Stimulated activated CD8-positive, alpha-beta memory T cell treated with anti-CD3 and anti-CD28 coated beads, Interleukin-12 subunit alpha, Interleukin-12 subunit beta, amount 100 ng/mL, for 24 hours (primary cell): ENCODE data around the gene DLGAP1.
A peak's percentile ranks its signal among the peaks of the same experiment; 100 is the strongest.
"Not testable (repeated sequence)": the region's sequence is repeated elsewhere in the genome, so short reads cannot be mapped to it uniquely, and the experiment has no call there.

Source experiments
- DNase-seq: peaks from one replicate; pipeline ENCODE4 v3.0.0-alpha.2; 2020; ENCODE audit errors: extremely low read depth

The DLGAP1 gene

GRCh38 chr18:3604498-3605408 lies 850.4 kb downstream of the DLGAP1 start:
- no peak for DNase-seq

- no peak for DNase-seq
Observed at GRCh38 chr18:3604235-3604497, 850.9 kb downstream of the DLGAP1 start.

GRCh38 chr18:3603421-3604234 lies 851.5 kb downstream of the DLGAP1 start:
- DNase-seq = no peak

- not testable (repeated sequence) for DNase-seq
Observed at GRCh38 chr18:3601106-3601755, 853.9 kb downstream of the DLGAP1 start.

- no peak for DNase-seq
Observed at GRCh38 chr18:3599861-3600260, 855.2 kb downstream of the DLGAP1 start.

- DNase-seq = no peak
Observed at GRCh38 chr18:3599195-3599594, 855.9 kb downstream of the DLGAP1 start.

- no peak for DNase-seq
Observed at GRCh38 chr18:3598581-3598980, 856.5 kb downstream of the DLGAP1 start.

- no peak for DNase-seq
Observed at GRCh38 chr18:3597409-3598357, 857.4 kb downstream of the DLGAP1 start.

GRCh38 chr18:3596637-3597384 lies 858.3 kb downstream of the DLGAP1 start:
- DNase-seq = no peak

- no peak for DNase-seq
Observed at GRCh38 chr18:3596324-3596636, 858.8 kb downstream of the DLGAP1 start.

- DNase-seq = no peak
Observed at GRCh38 chr18:3595369-3596273, 859.5 kb downstream of the DLGAP1 start.

GRCh38 chr18:3594760-3595368 lies 860.2 kb downstream of the DLGAP1 start:
- DNase-seq = no peak

- peak; percentile 55 for DNase-seq
Observed at GRCh38 chr18:3593904-3594759, 861.0 kb downstream of the DLGAP1 start.

GRCh38 chr18:3593381-3593903 lies 861.7 kb downstream of the DLGAP1 start:
- DNase-seq = no peak

GRCh38 chr18:3592864-3593263 lies 862.2 kb downstream of the DLGAP1 start:
- DNase-seq = no peak

- DNase-seq = no peak
Observed at GRCh38 chr18:3590096-3590630, 864.9 kb downstream of the DLGAP1 start.

GRCh38 chr18:3585656-3586509 lies 869.2 kb downstream of the DLGAP1 start:
- no peak for DNase-seq
